Smooth muscle cell (in vitro differentiated cells): ENCODE measurements around the gene FSD1L. TPM values are rescaled to one million over a fixed set of nuclear protein-coding genes. Genes with fewer than 3 reads are reported as not detected.

Experiments
- DNase-seq: peaks from one replicate; lab custom pipeline; 2025; ENCODE audit not compliant: unreplicated experiment; lab: John Stamatoyannopoulos, UW
- H2AFZ ChIP-seq: fragments of 200-600 bp; sonication (generic); 2 replicates; pipeline ENCODE4 v1.6.0; 2016; ENCODE audit warnings: antibody characterized with exemption, low read depth, mild to moderate bottlenecking
- H3F3A ChIP-seq: fragments of 200-600 bp; sonication (generic); 2 replicates; pipeline ENCODE4 v1.6.0; 2017; ENCODE audit warnings: antibody characterized with exemption, low read depth
- H3K27ac ChIP-seq: fragments of 200-600 bp; sonication (generic); 2 replicates; pipeline ENCODE4 v1.5.1; 2016; ENCODE audit warnings: low read depth, mild to moderate bottlenecking
- H3K27me3 ChIP-seq: fragments of 200-600 bp; sonication (generic); 2 replicates; pipeline ENCODE4 v1.6.1; 2016; ENCODE audit warnings: low read depth, mild to moderate bottlenecking
- H3K36me3 ChIP-seq: fragments of 200-600 bp; sonication (generic); 2 replicates; pipeline ENCODE4 v1.5.1; 2016; ENCODE audit warnings: low read depth
- H3K4me1 ChIP-seq: fragments of 200-600 bp; sonication (generic); 2 replicates; pipeline ENCODE4 v1.5.1; 2016; ENCODE audit warnings: low read depth
- H3K4me2 ChIP-seq: fragments of 200-600 bp; sonication (generic); 2 replicates; pipeline ENCODE4 v1.6.0; 2016; ENCODE audit warnings: mild to moderate bottlenecking
- H3K4me3 ChIP-seq: fragments of 200-600 bp; sonication (generic); 2 replicates; pipeline ENCODE4 v1.5.1; 2016; ENCODE audit warnings: mild to moderate bottlenecking
- H3K79me2 ChIP-seq: fragments of 200-600 bp; sonication (generic); 2 replicates; pipeline ENCODE4 v1.6.0; 2016; ENCODE audit warnings: low read depth, mild to moderate bottlenecking
- H3K9ac ChIP-seq: fragments of 200-600 bp; sonication (generic); 2 replicates; pipeline ENCODE4 v1.6.0; 2016; ENCODE audit warnings: low read depth
- H3K9me3 ChIP-seq: fragments of 200-600 bp; sonication (generic); replicated peaks from 2 replicates; pipeline ENCODE4 v1.5.1; 2016; ENCODE audit warnings: low read depth
- H4K20me1 ChIP-seq: fragments of 200-600 bp; sonication (generic); 2 replicates; pipeline ENCODE4 v1.6.0; 2016; ENCODE audit warnings: low read depth
- WGBS: methylation state at CpG from one replicate; pipeline ENCODE4 v1.1.7; 2016; ENCODE audit warnings: low lambda C conversion rate; 5-methylcytosine and 5-hydroxymethylcytosine counted together
- polyA plus RNA-seq: library from polyadenylated mRNA; unstranded; fragments of >200 nt; fragmentation: Nextera tagmentation; extraction: Ambion mirVana; gene quantifications from 2 replicates; pipeline ENCODE4 v1.2.1, GENCODE V29; 2016
- total RNA-seq: library from RNA; depleted of rRNA; stranded (reverse); fragments of >200 nt; gene quantifications from 2 replicates; pipeline ENCODE4 v1.2.3, GENCODE V29; 2014
- TF ChIP-seq, protein P1 (sequence below): fragments of 200-600 bp; sonication (generic); IDR thresholded peaks from 2 replicates; pipeline ENCODE4 v1.5.1; 2017; ENCODE audit warnings: borderline replicate concordance, mild to moderate bottlenecking, antibody characterized with exemption; ENCODE audit not compliant: insufficient read depth, poor library complexity, severe bottlenecking

The FSD1L gene
- total and polyA plus RNA-seq, 2 experiments from 2014 or later, result 1.0 to 7.5 TPM

GRCh38 chr9:105418588-105419500, 29.0 kb upstream of the FSD1L start:
- H3K36me3 ChIP-seq, result no peaks in the 10 kb centered on the region
- H3K27ac ChIP-seq, result no peak overlapping the region
- H3K9ac ChIP-seq, result no peak overlapping the region
- no peaks in the 10 kb centered on the region for H3K27me3 ChIP-seq
- TF ChIP-seq, protein P1, sequence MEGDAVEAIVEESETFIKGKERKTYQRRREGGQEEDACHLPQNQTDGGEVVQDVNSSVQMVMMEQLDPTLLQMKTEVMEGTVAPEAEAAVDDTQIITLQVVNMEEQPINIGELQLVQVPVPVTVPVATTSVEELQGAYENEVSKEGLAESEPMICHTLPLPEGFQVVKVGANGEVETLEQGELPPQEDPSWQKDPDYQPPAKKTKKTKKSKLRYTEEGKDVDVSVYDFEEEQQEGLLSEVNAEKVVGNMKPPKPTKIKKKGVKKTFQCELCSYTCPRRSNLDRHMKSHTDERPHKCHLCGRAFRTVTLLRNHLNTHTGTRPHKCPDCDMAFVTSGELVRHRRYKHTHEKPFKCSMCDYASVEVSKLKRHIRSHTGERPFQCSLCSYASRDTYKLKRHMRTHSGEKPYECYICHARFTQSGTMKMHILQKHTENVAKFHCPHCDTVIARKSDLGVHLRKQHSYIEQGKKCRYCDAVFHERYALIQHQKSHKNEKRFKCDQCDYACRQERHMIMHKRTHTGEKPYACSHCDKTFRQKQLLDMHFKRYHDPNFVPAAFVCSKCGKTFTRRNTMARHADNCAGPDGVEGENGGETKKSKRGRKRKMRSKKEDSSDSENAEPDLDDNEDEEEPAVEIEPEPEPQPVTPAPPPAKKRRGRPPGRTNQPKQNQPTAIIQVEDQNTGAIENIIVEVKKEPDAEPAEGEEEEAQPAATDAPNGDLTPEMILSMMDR, result no peak
- 37% methylated on average over 3 of the region's 3 CpGs for WGBS
- DNase-seq, result no peak
- no peak overlapping the region for H2AFZ ChIP-seq
- H3K4me3 ChIP-seq, result no peak overlapping the region
- H3K9me3 ChIP-seq, result no peaks in the 10 kb centered on the region
- H3K79me2 ChIP-seq, result no peaks in the 10 kb centered on the region
- peaks cover 3% of the 10 kb centered on the region for H3F3A ChIP-seq
- no peaks in the 10 kb centered on the region for H4K20me1 ChIP-seq
- peaks cover 7% of the 10 kb centered on the region for H3K4me1 ChIP-seq
- H3K4me2 ChIP-seq, result no peak overlapping the region

DNA sequence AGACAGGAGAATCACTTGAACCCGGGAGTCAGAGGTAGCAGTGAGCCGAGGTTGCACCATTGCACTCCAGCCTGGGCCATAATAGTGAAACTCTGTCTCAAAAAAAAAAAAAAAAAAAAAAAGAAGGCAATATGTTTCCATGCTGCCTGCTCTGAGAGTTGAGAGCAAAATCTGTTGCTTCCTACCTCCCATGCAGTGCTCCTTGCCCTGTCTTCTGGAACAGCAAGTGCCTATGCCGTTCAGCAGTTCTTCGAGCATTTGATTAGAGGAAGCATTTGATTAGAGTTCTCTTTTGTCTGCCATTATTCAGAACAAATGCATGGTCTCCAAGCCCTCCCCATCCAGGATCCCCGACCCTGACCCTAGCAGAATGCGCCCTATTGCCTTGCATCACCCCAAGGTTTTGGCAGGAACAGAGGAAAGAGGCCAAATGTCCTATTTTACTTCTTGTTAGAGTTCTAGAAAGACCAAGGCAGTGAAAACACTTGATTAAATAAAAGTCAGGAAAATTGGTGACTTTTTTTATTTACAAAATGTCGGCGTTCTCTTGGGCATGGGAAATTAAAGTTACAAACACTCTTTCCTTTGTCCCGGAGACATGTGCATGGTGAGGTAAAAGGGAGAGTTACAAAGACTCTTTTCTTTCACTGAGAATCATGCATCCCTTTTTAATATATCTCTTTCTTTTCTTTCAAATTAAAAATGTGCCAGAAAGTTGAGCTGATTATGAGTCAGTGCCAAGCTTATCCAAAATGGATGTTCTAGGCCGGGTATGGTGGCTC, 27.8 kb upstream of the FSD1L start:
- Histone ChIP-seq H3F3A (peaks cover 3% of the 10 kb centered on the region), H2AFZ (no peak overlapping the region), H3K27ac (no peak overlapping the region), H3K4me3 (no peak overlapping the region), H3K36me3 (no peaks in the 10 kb centered on the region), H3K4me1 (peaks cover 3% of the 10 kb centered on the region), H3K9ac (no peak overlapping the region), H4K20me1 (no peaks in the 10 kb centered on the region), H3K9me3 (no peaks in the 10 kb centered on the region), H3K79me2 (no peaks in the 10 kb centered on the region), H3K27me3 (no peaks in the 10 kb centered on the region), H3K4me2 (no peak overlapping the region)
- TF ChIP-seq, protein P1, result no peak
- no peak for DNase-seq
- WGBS, result 95% methylated on average over 10 of the region's 10 CpGs

DNA sequence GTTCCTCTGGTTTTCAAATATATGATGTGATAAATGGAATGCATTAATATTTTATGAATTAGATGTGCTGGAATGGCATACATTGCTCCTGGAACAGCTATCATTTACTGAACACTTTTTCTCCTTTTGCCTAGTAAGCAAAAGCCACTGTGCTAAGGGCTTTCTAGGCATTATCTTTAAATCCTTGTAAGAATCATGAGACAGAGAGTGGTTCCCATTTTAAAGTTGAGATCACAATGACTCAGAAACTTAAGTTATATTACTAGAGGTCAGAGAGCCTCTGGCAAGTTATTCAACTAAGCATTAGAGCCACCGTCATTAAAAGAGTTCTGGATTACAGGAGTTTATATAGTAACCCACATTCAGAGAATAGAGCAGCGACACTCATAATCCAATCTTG, 26.7 kb upstream of the FSD1L start:
- H3K79me2 ChIP-seq, result no peaks in the 10 kb centered on the region
- no peaks in the 10 kb centered on the region for H3K27me3 ChIP-seq
- no peak overlapping the region for H3K4me3 ChIP-seq
- no peak overlapping the region for H3K4me2 ChIP-seq
- H3K36me3 ChIP-seq, result no peaks in the 10 kb centered on the region
- no peak for DNase-seq
- no peak overlapping the region for H3K27ac ChIP-seq
- H3K9ac ChIP-seq, result no peak overlapping the region
- H2AFZ ChIP-seq, result no peak overlapping the region
- TF ChIP-seq, protein P1, result no peak
- no peaks in the 10 kb centered on the region for H3K4me1 ChIP-seq
- no peaks in the 10 kb centered on the region for H4K20me1 ChIP-seq
- H3F3A ChIP-seq, result peaks cover 3% of the 10 kb centered on the region
- WGBS, result 20% methylated on average over 2 of the region's 2 CpGs
- H3K9me3 ChIP-seq, result no peaks in the 10 kb centered on the region
